ENCODE data around the gene MTERF2.

Gene MTERF2

DNA sequence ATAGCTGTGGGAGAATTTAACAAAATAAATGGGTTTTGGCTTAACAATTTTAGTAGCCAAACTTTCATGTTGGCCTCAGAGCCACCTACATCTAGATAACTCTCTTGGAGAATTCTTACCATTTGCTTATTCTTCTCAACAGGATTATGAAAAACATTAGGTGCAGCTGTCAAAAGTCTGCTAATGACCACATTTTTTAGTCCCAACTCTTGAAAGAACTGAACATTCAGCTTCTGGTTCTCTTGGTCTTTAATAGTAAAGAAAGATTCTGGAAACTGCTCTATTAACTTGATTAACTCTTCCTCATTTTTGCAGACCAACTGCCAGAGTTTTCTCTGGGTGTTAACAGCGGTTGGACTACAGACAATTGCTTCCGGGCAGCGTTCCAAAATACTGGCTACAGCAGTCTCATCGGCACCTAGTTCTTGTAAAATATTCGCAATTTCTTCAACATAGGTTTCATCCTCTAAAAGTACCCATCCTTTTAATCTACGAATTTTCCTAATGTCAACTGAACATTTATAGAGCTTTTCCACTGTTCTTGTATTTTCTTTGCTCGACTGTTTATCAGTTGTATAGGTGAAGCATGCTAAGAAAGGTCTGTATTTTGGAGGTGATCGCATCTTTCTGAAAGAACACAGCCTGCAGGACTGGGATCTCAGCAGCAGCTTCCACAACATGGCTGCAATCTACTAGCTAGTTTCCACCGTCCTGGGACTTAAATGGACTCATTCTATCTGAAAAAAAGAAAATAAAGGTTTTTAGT lies 8.7 kb downstream of the MTERF2 start:
- DNase-seq (ENCODE audit: insufficient read length, low spot score) (no peak), FAIRE-seq (no peak)
- TF ChIP-seq CTCF (IDR thresholded peaks at IDR 0.05; ENCODE audit: insufficient read depth, missing control alignments), result no peak

- no peak for FAIRE-seq
- no peak for DNase-seq (ENCODE audit: insufficient read length, low spot score)
- TF ChIP-seq CTCF (IDR thresholded peaks at IDR 0.05; ENCODE audit: insufficient read depth, missing control alignments), result no peak
Measured at GRCh38 chr12:106976668-106977067, 10.3 kb downstream of the MTERF2 start.

DNA sequence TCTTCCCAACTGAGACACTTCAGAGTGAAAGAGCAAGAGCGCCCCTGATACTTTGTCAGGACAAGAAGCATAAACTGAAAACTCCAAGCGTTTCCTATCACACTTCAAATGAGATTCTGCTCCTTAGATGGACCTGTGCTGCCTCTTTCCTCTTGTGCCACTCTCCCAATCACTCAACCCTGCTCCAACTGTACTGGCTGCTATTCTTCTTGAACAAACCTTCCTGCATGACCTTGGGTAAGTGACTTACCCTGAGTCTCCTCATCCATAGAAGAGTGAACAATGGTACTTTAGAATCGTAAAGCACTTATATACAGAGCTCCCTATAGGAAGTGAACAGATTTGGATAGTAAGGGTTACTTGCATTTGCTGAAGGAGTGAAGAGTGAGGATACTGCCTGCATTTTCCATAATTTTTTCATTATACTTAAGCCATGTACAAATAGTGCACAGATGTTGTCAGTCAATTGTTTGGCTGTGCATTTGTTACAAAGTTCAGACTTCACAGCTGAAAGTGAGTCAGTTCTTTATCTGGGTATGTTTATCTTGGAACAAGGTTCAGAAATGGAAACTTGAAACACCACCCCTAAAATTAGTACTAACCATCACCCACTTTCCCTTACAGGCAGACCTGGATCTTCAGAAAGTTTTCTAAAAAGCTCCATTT lies 10.8 kb downstream of the MTERF2 start:
- no peak for FAIRE-seq
- TF ChIP-seq CTCF (IDR thresholded peaks at IDR 0.05; ENCODE audit: insufficient read depth, missing control alignments), result no peak
- DNase-seq (ENCODE audit: insufficient read length, low spot score), result no peak

- FAIRE-seq, result no peak
- no peak for DNase-seq (ENCODE audit: insufficient read length, low spot score)
- TF ChIP-seq CTCF (IDR thresholded peaks at IDR 0.05; ENCODE audit: insufficient read depth, missing control alignments), result no peak
Measured at GRCh38 chr12:106975098-106975497, 11.8 kb downstream of the MTERF2 start.

DNA sequence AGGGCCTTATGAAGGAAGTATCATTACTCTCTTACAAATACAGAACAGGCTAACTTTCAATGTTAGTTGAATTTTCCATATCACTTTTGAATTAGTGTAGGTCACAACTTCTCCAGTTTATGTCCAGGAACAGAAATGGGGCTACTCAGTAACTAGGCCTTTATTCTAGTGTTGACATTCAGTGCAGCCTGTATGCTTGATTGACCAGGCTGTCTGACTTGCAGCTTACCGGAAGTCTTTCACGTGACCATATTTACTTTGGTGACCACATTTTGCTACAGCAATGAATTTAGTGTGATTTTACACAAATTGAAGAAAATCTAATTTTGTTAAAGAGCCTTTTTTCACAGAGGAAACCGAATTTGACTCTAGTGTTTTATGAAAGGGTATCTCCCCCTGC lies 12.4 kb downstream of the MTERF2 start:
- no peak for TF ChIP-seq CTCF (IDR thresholded peaks at IDR 0.05; ENCODE audit: insufficient read depth, missing control alignments)
- FAIRE-seq (no peak), DNase-seq (ENCODE audit: insufficient read length, low spot score) (no peak)

- no peak for TF ChIP-seq CTCF (IDR thresholded peaks at IDR 0.05; ENCODE audit: insufficient read depth, missing control alignments)
- DNase-seq (ENCODE audit: insufficient read length, low spot score) (no peak), FAIRE-seq (peak; percentile 25)
Measured at GRCh38 chr12:106973545-106973944, 13.4 kb downstream of the MTERF2 start.

GRCh38 chr12:106971065-106971464 lies 15.9 kb downstream of the MTERF2 start:
- DNase-seq (ENCODE audit: insufficient read length, low spot score) (no peak), FAIRE-seq (no peak)
- no peak for TF ChIP-seq CTCF (IDR thresholded peaks at IDR 0.05; ENCODE audit: insufficient read depth, missing control alignments)

Measured in D721Med (cell line).